Gastrocnemius medialis (tissue), 4 donors: ENCODE data around the gene MAPRE2.

Source experiments
- POLR2A ChIP-seq, 2 donors: fragments of 450-650 bp; IDR thresholded peaks; one replicate each; pipeline ENCODE4 v1.6.1; 2017; ENCODE audit warnings: antibody characterized with exemption in 2 of 2, mild to moderate bottlenecking in 2 of 2, moderate library complexity in 2 of 2
- TF ChIP-seq, protein P1 (sequence below), 5 experiments: fragments of 450-650 bp in 3 of 5; fragments of 200-600 bp in 2 of 5; sonication (generic) in 2 of 5; IDR thresholded peaks in 4 of 5; conservative IDR thresholded peaks in 1 of 5; 1 replicate in 4 of 5; 2 replicates in 1 of 5; pipeline ENCODE4 v1.5.1; 2016 to 2019; ENCODE audit warnings: antibody characterized with exemption in 5 of 5, mild to moderate bottlenecking in 3 of 5, moderate library complexity in 3 of 5

DNA sequence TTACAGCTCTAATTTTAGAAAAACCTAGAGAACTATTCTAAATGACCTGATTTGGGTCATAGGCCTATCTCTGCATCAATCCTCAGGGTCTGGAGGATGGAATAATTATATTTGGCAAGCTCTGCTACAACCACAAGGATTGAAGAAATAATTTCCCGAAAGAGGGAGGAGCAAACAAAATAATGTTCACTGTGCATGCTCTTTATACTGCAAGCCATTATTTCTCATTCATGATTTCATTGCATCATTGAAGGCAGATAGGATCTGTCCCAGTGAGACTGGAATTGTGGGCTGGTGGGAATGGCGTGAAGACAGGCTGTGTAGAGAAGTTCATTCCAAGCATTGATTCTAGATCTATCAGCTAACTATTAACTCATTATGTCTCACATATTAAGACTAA is 12.7 kb upstream of the MAPRE2 start:
- TF ChIP-seq, protein P1, sequence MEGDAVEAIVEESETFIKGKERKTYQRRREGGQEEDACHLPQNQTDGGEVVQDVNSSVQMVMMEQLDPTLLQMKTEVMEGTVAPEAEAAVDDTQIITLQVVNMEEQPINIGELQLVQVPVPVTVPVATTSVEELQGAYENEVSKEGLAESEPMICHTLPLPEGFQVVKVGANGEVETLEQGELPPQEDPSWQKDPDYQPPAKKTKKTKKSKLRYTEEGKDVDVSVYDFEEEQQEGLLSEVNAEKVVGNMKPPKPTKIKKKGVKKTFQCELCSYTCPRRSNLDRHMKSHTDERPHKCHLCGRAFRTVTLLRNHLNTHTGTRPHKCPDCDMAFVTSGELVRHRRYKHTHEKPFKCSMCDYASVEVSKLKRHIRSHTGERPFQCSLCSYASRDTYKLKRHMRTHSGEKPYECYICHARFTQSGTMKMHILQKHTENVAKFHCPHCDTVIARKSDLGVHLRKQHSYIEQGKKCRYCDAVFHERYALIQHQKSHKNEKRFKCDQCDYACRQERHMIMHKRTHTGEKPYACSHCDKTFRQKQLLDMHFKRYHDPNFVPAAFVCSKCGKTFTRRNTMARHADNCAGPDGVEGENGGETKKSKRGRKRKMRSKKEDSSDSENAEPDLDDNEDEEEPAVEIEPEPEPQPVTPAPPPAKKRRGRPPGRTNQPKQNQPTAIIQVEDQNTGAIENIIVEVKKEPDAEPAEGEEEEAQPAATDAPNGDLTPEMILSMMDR (IDR thresholded peaks at IDR 0.05 in 4 of 5, conservative IDR thresholded peaks at IDR 0.05 in 1 of 5), result no peak
- TF ChIP-seq POLR2A (IDR thresholded peaks at IDR 0.05), result no peak
